GM18858 (cell line): ENCODE data around the gene ELP1.

Source experiments
- ATAC-seq: cut with Tn5 transposase; IDR thresholded peaks from one replicate; pipeline ENCODE4 v1.9.1; 2021; ENCODE audit not compliant: unreplicated experiment

The ELP1 gene

GRCh38 chr9:108823829-108824228 is 110.1 kb downstream of the ELP1 start:
- no peak for ATAC-seq
